ENCODE data around the gene COL27A1. TPM values are rescaled to one million over a fixed set of nuclear protein-coding genes. Genes with fewer than 3 reads are reported as not detected.

COL27A1 gene
- total and polyA plus RNA-seq, 9 of the 15 experiments (the other 6 are each of a cell fraction or from before 2014, with no cell fraction given), result 0.07 TPM; not detected in 8

DNA sequence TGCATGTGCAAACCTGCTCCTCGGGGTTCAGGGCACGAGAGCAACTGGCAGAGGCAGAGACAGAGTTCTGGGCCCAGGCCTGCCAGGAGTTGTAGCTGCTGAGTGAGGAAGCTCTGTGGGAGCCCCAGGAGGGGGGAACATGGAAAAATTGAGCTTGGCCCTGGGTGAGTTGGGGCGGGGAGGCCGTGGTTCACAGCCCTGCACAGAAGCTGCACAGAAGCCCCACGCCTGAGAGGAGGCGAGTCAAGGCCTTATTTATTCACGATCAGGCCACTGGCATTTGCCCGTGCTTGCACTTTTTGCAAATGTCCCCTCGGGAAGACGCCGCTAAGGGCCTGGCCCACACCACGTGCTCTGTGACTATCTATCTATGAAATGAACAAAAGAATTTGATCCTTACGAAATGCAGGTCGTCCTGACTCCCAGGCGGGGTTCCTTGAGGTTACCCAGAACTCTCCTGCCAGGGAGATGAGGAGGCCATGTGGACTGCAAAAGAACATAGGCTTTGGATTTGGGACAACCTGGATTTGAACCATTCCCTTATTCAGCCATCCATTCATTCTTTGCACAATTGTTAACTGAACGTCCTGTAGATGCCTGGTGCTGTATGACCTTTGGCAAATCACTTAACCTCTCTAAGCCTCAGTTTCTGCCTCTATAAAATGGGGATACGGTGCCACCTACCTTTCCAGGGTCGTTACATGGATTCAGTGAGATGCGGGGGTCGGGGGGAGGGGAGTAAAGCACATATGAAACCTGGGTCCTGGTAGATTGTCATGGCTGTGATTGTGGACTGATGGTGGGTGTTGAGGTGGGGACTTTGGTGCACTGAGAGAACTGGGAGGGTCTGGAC is 17.9 kb downstream of the COL27A1 start:
- no peak overlapping the region for H3K9ac ChIP-seq (ENCODE audit: insufficient read depth in 1 of 2, low read depth in 2 of 2, low read length in 2 of 2)
- no peaks in the 10 kb centered on the region for H3K79me2 ChIP-seq (ENCODE audit: control insufficient read depth, insufficient read depth, low read length)
- H3K9me3 ChIP-seq (replicated peaks; ENCODE audit: control insufficient read depth, insufficient read depth, low read depth, low read length), result no peaks in the 10 kb centered on the region
- peaks cover 7 to 70% of the 10 kb centered on the region in 2 experiments; a peak in 3 of 5 replicates for H3K27me3 ChIP-seq (ENCODE audit: control insufficient read depth in 2 of 2, insufficient read depth in 2 of 2, low read length in 2 of 2)
- H3K27ac ChIP-seq (ENCODE audit: extremely low read depth, low read depth, low read length), result no peak overlapping the region
- H3K4me2 ChIP-seq (ENCODE audit: insufficient read depth, low read length), result no peak overlapping the region
- POLR2A ChIA-PET, result interaction anchor here (0.6 to 0.7 kb wide), 2 partner anchors 29 to 92 kb away, joined by 3 read pairs; no protein-coding TSS in a partner anchor
- FAIRE-seq, result no peak
- no peak for DNase-seq (ENCODE audit: extremely low read depth in 1 of 4, low spot score in 3 of 4)
- peaks cover 0 to 8% of the 10 kb centered on the region in 2 experiments; a peak in 3 of 5 replicates for H3K4me1 ChIP-seq (replicated peaks in 1 of 2; ENCODE audit: control insufficient read depth in 2 of 2, insufficient read depth in 2 of 2, low read length in 2 of 2)
- H3K9me1 ChIP-seq (ENCODE audit: control insufficient read depth, insufficient read depth, low read length), result no peaks in the 10 kb centered on the region
- intact Hi-C loops (cut with micrococcal nuclease), result no loop called here
- in situ Hi-C loops (cut with MboI), result no loop called here
- ATAC-seq, result no peak
- H2AFZ ChIP-seq (ENCODE audit: low read depth, low read length), result no peak overlapping the region
- no peaks in the 10 kb centered on the region for H3K36me3 ChIP-seq (ENCODE audit: control insufficient read depth, insufficient read depth, low read length)
- no peak overlapping the region for H3K4me3 ChIP-seq
- CTCF ChIA-PET (ENCODE audit: low intra/inter-chr PET ratio), result no interaction called here
- H4K20me1 ChIP-seq (replicated peaks; ENCODE audit: control insufficient read depth, insufficient read depth, low read length), result peaks cover 21% of the 10 kb centered on the region
- no TSS peak for BruUV-seq (replicated peaks)
- 3% methylated on average over 20 of the region's 20 CpGs for WGBS (ENCODE audit: insufficient coverage, low coverage, missing lambda C conversion rate)
- TF ChIP-seq MCM3 (IDR thresholded peaks at IDR 0.05) (no peak), ESRRA (IDR thresholded peaks at IDR 0.05; ENCODE audit: borderline replicate concordance, low read depth) (peak; percentile 31; the same call in 1 of the 2 replicates), CBFB (CRISPR knock-in tag; IDR thresholded peaks at IDR 0.05) (no peak), ATF7 (IDR thresholded peaks at IDR 0.05) (no peak), RBM25 (IDR thresholded peaks at IDR 0.05; ENCODE audit: low read depth, low read length, severe bottlenecking) (peak; percentile 52), ZNF408 (CRISPR knock-in tag; IDR thresholded peaks at IDR 0.05; ENCODE audit: low read depth) (no peak), KDM2B (CRISPR knock-in tag; IDR thresholded peaks at IDR 0.05) (no peak), HDGF (IDR thresholded peaks at IDR 0.05) (no peak)
- TF ChIP-seq, protein P1, sequence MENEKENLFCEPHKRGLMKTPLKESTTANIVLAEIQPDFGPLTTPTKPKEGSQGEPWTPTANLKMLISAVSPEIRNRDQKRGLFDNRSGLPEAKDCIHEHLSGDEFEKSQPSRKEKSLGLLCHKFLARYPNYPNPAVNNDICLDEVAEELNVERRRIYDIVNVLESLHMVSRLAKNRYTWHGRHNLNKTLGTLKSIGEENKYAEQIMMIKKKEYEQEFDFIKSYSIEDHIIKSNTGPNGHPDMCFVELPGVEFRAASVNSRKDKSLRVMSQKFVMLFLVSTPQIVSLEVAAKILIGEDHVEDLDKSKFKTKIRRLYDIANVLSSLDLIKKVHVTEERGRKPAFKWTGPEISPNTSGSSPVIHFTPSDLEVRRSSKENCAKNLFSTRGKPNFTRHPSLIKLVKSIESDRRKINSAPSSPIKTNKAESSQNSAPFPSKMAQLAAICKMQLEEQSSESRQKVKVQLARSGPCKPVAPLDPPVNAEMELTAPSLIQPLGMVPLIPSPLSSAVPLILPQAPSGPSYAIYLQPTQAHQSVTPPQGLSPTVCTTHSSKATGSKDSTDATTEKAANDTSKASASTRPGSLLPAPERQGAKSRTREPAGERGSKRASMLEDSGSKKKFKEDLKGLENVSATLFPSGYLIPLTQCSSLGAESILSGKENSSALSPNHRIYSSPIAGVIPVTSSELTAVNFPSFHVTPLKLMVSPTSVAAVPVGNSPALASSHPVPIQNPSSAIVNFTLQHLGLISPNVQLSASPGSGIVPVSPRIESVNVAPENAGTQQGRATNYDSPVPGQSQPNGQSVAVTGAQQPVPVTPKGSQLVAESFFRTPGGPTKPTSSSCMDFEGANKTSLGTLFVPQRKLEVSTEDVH (IDR thresholded peaks at IDR 0.05; ENCODE audit: low read depth, partially characterized antibody), result no peak
- TF ChIP-seq, protein P2, sequence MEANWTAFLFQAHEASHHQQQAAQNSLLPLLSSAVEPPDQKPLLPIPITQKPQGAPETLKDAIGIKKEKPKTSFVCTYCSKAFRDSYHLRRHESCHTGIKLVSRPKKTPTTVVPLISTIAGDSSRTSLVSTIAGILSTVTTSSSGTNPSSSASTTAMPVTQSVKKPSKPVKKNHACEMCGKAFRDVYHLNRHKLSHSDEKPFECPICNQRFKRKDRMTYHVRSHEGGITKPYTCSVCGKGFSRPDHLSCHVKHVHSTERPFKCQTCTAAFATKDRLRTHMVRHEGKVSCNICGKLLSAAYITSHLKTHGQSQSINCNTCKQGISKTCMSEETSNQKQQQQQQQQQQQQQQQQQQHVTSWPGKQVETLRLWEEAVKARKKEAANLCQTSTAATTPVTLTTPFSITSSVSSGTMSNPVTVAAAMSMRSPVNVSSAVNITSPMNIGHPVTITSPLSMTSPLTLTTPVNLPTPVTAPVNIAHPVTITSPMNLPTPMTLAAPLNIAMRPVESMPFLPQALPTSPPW (CRISPR knock-in tag; IDR thresholded peaks at IDR 0.05), result no peak
- TF ChIP-seq, protein P3, sequence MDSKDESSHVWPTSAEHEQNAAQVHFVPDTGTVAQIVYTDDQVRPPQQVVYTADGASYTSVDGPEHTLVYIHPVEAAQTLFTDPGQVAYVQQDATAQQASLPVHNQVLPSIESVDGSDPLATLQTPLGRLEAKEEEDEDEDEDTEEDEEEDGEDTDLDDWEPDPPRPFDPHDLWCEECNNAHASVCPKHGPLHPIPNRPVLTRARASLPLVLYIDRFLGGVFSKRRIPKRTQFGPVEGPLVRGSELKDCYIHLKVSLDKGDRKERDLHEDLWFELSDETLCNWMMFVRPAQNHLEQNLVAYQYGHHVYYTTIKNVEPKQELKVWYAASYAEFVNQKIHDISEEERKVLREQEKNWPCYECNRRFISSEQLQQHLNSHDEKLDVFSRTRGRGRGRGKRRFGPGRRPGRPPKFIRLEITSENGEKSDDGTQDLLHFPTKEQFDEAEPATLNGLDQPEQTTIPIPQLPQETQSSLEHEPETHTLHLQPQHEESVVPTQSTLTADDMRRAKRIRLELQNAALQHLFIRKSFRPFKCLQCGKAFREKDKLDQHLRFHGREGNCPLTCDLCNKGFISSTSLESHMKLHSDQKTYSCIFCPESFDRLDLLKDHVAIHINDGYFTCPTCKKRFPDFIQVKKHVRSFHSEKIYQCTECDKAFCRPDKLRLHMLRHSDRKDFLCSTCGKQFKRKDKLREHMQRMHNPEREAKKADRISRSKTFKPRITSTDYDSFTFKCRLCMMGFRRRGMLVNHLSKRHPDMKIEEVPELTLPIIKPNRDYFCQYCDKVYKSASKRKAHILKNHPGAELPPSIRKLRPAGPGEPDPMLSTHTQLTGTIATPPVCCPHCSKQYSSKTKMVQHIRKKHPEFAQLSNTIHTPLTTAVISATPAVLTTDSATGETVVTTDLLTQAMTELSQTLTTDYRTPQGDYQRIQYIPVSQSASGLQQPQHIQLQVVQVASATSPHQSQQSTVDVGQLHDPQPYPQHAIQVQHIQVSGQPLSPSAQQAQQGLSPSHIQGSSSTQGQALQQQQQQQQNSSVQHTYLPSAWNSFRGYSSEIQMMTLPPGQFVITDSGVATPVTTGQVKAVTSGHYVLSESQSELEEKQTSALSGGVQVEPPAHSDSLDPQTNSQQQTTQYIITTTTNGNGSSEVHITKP (IDR thresholded peaks at IDR 0.05; ENCODE audit: partially characterized antibody), result peak; percentile 12

Measured in K562 (cell line).